Right lung (tissue), 10 donors: ENCODE measurements around the gene FOLR3. TPM values are rescaled to one million over a fixed set of nuclear protein-coding genes. Genes with fewer than 3 reads are reported as not detected.
"Not testable (repeated sequence)": the region's sequence is repeated elsewhere in the genome, so short reads cannot be mapped to it uniquely, and the experiment has no call there.

ENCODE experiments used
- DNase-seq, 2 donors: peaks; one replicate each; pipeline ENCODE4 v3.0.0-alpha.2; 2013
- long read RNA-seq, 8 donors: transcript quantifications; one replicate each; lab custom pipeline, GENCODE V29; 2026
- polyA plus RNA-seq, 5 donors: library from polyadenylated mRNA; unstranded; fragments of 120-200 nt; gene quantifications; one replicate each; pipeline versions ENCODE4 v1.2.1 to v1.2.3, GENCODE V29; 2013; ENCODE audit warnings: inconsistent platforms in 1 of 5, low replicate concordance in 1 of 5; ENCODE audit not compliant: insufficient read length in 5 of 5, insufficient read depth in 1 of 5

Gene FOLR3
- polyA plus RNA-seq, result 1 to 10 TPM; 1.6 to 2.5 (median 1.8) TPM
- long read RNA-seq, donor 1, partial matches to known transcripts, result 0 of 4 reads
- long read RNA-seq, donor 1, other reads (novel, unspliced or antisense), result 0 of 4 reads
- long read RNA-seq, donor 2, partial matches to known transcripts, result 0 of 1 reads
- long read RNA-seq, donor 2, other reads (novel, unspliced or antisense), result 0 of 1 reads
- long read RNA-seq, donor 3, partial matches to known transcripts, result 0 of 1 reads
- long read RNA-seq, donor 3, other reads (novel, unspliced or antisense), result 0 of 1 reads
- long read RNA-seq, donor 4, partial matches to known transcripts, result 0 of 1 reads
- long read RNA-seq, donor 4, other reads (novel, unspliced or antisense), result 0 of 1 reads
- long read RNA-seq, donor 5, partial matches to known transcripts, result 0 of 1 reads
- long read RNA-seq, donor 5, other reads (novel, unspliced or antisense), result 0 of 1 reads
- long read RNA-seq, donor 6, partial matches to known transcripts, result 0 of 2 reads
- long read RNA-seq, donor 6, other reads (novel, unspliced or antisense), result 0 of 2 reads
- long read RNA-seq, donor 7, result 0 reads
- long read RNA-seq, donor 8, result 0 reads

GRCh38 chr11:72135473-72135872, at the start of gene FOLR3:
Gene FOLR3, plus strand, starts transcription at chr11:72135725. Its CDS starts 228 bp downstream, at chr11:72135953.
- not testable (repeated sequence) for DNase-seq

DNA sequence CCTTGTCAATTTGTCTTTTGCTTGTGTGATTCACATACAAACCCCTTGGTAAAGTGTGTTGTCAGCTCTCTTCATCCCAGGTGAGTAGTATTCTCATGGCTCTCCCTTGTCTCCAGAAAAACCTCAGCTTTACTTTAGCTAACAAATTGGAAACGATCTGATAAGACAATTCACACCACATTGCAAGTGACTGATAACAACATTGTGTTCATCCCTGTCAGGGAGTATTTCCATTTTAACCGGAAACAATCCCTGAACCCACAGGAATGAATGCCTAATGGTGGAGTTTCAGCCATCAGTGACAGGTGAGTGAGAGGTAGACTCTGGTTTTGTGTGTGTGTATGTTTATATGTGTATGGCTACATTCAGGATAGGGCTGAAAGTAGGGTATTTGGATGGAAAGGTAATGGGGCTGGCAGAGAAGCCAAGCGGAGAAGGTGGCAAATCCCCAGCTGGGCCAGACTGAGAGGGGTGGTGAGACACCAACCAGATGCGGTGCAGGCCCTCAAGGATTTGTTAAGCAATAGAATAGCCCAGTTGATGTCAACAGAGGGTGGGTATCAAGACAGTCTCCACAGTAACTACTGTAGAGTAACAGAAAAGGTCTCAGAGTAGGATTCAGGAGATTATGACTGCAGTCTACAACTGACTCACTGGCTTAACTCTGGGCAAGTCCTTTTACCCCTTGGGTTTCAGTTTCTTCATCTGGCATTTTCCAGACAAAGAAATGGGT, 47.3 kb upstream of the FOLR3 start:
- DNase-seq, result no peak

GRCh38 chr11:72091292-72091691, 44.2 kb upstream of the FOLR3 start:
- no peak for DNase-seq

- no peak for DNase-seq
Observed at GRCh38 chr11:72098741-72099140, 36.8 kb upstream of the FOLR3 start.

DNA sequence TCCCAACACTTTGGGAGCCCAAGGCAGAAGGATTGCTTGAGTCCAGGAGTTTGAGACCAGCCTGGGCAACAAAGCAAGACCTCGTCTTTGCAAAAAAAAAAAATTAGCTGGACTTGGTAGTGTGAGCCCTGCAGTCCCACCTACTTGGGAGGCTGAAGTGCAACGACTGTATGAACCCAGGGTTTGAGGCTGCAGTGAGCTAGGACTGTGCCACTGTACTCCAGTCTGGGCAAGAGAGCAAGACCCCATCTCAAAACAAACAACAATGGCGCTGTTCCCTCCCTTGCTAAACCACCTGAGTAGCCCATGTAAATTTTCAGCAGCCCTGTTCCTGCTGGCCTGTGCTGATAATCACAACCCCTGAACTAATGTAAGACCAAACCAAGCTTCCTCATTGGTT, 35.5 kb upstream of the FOLR3 start:
- DNase-seq, result no peak

DNA sequence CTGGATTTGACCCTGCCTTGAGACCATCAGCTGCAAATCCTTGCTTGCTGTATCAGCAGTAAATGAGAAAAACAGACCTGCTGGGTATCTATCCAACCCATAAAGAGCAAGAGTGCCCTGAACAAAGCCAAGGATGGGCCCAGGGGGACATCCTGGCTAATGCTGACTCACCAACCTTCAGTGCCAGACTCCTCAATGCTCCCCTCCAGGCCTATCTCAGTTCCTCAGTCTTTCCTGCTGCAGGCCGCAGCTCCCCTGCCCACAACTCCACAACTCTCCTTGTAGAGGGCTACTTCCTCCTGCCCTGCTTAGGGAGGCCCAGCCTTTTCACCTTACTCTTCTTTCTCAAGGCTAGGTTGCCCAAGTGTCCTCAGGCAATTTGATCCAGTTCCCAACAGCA, 35.1 kb upstream of the FOLR3 start:
- no peak for DNase-seq

DNA sequence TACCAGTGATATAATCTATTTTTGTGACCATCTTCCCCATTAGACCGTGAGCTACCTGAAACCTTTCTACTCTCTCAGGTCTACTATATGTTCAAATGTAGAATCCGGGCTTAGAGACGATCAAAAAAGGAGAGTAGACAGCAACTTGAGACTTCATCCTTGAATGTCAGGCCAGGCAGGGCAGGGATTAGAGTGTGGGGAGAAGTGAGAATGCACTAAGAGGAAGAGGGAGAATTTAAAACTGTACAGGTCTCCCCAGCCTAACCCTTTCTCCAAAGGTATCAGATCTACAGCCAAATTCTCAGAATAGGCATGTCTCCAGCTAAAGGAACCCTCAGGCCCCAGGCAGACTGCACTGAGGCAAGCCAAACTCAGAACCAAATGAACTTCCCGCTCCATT, 33.4 kb upstream of the FOLR3 start:
- DNase-seq, result no peak

DNA sequence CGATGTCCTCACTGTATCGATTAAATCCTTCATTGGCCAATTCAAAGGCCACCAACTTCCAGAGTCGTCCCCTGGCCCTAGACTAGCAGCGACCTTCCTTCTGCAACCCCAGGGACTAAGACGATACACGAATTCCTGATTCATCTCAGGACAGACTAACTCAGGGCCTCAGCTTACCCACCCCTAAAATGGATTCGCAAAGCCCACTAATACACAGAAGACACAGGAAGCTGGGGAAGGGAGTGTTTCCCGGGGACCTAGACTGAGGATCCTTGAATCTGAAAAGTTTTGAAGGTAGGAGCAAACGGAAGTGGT, 32.9 kb upstream of the FOLR3 start:
- no peak for DNase-seq

- DNase-seq, result peak; percentile 98
Observed at GRCh38 chr11:72102946-72103753, 32.4 kb upstream of the FOLR3 start, which contains the start of gene LAMTOR1. Gene LAMTOR1, minus strand, starts transcription at chr11:72103297. Its CDS starts 73 bp downstream, at chr11:72103224.

DNA sequence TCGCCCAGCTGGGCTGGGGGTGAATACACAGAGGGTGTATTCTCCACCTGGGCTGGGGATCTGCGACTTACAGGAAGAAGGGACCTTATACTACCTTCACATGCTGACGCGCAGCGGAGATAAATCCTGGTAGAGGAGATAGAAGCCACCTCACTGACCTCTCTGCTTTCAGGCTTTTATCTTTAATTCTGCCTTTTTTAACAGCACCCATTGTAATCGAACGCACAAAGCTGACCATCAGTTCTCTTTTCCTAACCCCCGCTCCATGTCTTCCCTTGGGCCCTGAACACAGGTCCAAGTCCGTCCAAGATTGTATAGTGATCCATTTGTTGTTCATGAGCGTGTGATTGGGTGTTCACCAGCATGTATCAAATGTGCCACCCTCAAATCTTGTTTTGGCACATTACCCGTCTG, 31.8 kb upstream of the FOLR3 start:
- DNase-seq, result no peak

DNA sequence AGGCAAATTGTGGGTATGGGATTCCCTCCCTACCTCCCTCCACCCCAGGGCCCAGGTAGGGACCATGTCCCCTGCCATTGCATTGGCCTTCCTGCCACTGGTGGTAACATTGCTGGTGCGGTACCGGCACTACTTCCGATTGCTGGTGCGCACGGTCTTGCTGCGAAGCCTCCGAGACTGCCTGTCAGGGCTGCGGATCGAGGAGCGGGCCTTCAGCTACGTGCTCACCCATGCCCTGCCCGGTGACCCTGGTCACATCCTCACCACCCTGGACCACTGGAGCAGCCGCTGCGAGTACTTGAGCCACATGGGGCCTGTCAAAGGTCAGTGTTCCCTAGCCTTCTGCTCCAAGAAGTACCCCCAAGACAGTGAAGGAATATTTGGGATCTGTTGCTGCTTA, 29.6 kb upstream of the FOLR3 start, which contains the start of gene TOMT:
TSS of gene TOMT (plus strand) at position 37 of the 400 bp plus-strand sequence. CDS start at position 65, 28 bp downstream.
- DNase-seq, result no peak

DNA sequence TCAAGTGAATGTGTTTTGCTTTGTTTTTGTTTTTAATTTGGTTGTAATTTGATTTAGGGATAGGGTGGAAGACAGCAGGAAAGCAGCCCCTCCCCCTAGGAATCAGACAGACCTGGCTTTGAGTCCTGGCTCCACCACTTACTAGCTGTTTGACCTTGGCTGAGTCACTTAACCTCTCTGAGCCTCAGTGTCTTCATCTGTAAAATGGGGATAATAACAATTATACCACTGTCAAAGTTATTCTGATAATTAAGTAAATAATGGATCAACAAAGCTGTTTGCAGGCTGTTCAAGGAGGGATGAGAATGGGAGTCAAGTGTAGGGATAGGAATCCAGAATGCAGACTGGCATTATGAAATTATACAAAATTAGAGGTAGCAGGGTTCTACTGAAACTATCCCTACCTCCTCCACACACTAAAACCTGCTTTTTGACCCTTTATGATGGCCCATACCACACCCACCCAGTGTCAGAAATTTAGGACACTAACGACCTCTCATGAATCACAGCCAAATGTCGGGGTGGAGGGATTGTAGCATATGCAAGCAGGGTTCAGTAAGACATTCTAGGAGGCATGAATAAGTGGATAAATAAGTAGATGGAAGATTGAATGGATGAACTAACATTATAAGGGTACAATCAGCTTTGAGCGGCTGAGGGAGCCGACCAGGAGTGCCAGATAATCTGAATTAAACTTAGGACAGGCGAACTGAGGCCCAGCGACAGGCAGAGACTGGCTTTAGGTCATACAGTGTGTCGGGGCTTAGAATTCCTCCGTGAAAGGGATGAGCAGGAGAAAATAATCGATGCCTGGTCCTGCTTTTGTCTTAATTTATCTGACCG, 24.0 kb upstream of the FOLR3 start:
- no peak for DNase-seq

- peak; percentile 99 for DNase-seq
Observed at GRCh38 chr11:72112143-72112977, 23.2 kb upstream of the FOLR3 start, which contains the start of gene ANAPC15. Gene ANAPC15, minus strand, starts transcription at chr11:72112695. Its CDS starts 1,419 bp downstream, at chr11:72111276.

DNA sequence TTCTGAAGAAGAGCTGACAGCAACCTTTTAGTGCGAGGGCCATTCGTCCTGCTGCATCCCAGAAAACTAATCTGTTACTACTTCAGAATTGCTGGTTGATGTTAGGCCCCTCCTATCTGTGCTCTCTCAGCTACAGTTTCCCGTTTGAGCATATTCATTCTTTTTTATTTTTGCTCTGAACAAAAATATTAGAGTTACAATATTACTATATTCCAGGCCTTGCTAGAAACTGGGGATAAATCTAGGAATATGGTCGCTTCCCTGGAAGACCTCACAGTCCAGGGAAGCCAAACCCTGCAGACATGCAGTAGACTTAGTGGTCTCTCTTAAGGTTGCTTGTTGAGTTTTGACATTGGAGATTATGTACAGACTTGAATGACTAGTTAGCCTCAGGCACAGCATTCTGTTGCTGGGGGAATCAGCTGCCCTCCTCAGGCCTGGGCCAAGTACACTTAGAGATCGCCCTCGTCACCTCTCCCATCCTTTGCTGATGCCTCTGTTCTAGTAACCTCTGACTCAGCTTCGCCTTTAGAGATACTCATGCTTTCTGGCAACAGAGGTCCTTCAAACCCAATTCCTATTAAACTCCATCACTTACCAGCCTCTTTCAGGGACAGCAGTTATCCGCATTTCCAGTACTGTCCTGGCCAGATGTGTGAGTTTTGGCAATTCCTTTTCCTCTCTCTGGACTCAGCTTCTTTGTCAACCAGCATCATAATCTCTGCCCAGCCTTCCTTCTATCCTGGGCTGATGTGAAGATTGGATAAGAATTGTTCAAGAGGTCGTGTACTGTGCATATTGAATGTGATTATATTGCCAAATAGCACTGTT, 22.3 kb upstream of the FOLR3 start:
- DNase-seq, result no peak

DNA sequence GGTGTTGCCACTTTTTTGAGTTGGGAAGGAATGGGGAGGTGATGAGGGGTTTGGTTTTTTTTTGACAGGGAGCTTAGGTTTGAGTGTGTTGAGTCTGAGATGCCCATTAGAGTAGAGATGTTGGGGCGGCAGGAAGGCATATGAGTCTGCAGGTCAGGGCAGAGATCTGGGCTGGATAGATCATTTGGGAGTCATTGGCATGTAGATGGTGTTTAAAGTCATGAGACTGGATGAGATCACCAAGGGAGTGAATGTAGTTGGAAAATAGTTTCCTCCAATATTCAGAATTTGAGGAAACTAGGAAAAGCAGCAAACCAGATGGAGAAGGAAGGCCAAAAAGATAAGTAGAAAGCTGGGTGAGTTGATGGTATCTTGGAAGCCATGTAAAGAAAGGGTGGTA, 21.0 kb upstream of the FOLR3 start:
- no peak for DNase-seq

DNA sequence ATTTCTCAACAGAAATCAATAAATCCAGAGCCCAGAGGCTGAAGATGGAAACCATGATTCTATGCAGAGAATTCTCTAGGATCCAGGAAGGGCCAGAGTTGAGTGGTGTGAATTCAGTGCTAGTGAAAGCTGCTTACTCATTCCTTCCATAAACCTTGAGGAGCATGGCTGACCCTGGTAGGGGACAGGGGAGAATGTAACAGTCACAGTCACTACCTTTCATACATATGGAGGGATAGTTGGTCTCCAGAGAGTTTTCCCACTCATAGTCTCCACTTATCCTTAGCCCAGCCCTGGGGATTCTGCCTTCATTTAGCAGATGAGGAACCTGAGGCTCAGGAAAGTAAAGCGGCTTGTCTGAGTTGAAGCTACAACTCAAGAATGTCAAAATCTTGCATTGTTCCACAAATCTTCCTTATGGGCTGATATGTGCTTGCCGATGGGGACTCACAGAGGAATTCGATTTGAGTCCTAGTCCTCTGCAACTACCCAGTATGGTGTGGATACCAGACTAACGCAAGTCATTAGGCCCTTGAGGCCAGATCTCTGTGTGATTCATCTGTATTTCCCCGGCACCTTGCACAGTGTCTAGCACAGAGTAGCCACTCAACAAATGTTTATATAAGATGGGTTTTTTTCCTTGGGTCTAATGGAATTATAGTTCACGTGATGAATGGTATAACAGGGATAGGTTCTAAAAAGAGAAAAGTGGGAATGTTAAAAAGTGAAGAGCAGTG, 19.3 kb upstream of the FOLR3 start:
- DNase-seq, result no peak

- DNase-seq, result no peak
Observed at GRCh38 chr11:72119198-72119597, 16.3 kb upstream of the FOLR3 start.

GRCh38 chr11:72120930-72121329, 14.6 kb upstream of the FOLR3 start:
- DNase-seq, result no peak
